Germinal center (tissue), 1 donor: ENCODE measurements around the gene TACR1.
A peak's percentile ranks its signal among the peaks of the same experiment; 100 is the strongest.
"Not testable (repeated sequence)": the region's sequence is repeated elsewhere in the genome, so short reads cannot be mapped to it uniquely, and the experiment has no call there.

Experiments
- DNase-seq: peaks from one replicate; pipeline ENCODE4 v3.0.0; 2012; ENCODE audit warnings: mixed read lengths, low spot score

TACR1 gene

DNA sequence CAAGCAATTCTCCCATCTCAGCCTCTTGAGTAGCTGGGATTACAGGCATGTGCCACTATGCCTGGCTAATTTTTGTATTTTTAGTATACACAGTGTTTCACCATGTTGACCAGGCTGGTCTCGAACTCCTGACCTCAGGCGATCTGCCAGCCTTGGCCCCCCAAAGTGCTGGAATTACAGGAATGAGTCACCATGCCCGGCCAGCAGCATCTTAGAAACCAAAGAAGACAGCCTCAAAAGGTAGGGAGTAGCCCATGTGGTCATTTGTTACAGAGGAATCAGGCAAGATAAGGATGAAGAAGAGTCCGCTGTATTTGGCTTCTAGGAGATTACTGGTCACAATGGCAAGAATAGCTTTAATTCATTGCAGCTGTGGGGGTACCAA is 53.1 kb downstream of the TACR1 start:
- not testable (repeated sequence) for DNase-seq

DNA sequence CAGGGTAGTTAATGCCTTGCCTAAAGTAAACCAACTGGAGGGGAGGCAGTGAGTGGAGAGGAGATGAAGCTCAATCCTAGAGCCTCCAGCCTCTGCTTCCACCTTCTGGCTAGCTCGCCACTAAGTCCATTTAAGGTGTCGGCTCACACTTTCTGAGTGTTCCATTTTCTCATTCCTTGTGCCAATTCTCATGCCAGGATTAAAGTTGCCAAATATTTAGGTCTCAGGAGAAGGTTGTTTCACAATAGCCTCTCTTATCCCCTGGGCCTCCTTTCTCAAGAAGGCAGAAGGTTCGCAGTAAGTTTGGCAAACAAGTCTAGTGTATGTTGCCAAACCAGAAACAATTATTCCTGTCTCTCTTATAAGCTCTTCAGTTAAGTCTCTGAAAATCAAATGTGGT is 57.2 kb downstream of the TACR1 start:
- no peak for DNase-seq

DNA sequence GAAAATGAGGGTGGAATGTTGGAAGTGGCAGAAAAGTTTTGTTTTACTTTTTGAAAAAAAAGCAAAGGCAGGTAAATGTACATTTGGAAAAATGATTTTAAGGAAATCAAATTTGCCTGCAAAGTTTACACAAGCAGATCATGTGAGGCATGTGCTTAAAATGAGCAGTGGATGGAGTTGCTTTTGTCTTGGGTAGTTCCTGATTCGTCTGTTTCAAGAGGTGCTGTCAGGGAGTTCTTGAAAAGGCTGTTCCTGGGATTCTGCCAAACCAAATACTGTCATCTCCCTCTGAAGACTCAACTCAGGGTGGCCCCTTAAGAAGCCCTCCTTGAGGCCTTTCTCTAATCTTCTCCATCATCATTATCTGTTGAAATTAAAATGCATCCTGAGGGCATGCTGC is 59.0 kb downstream of the TACR1 start:
- DNase-seq, result no peak

DNA sequence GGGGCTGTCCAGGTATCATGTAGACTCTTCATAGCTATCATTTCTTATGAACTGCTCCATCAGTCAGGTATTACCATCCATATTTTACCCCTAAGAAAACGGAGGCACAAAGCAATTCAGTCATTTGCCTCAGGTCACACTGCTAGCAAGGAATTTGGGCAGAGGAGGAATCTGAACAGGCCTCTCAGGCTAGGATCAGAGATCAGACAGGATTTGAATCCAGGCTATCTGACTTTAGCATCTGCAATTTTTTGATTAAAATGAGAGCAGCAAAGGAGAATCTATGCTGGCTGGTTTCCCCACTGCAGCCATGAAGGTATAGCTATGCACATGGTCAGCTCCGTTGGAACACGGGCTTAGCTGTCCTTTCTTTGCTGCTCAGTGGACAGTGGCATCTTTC is 60.1 kb downstream of the TACR1 start:
- DNase-seq, result no peak

DNA sequence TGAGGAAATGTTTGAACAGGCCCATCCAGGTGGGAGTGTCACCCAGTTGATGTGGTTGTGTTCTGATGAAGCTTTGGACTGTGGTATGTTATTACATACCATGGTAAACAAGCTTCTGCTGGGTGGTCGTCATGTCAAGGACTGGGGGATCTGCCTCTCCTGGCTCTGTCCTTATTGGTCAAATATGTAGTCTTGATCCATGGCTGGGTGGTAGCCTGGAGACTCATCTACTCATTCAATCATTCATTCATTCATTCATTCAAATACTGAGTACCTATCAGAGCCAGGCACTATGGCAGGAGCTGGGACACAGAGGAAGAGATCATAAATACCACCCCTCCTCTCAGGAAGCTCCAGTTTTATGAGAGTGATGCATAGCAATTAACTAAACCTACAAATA is 60.8 kb downstream of the TACR1 start:
- DNase-seq, result no peak

DNA sequence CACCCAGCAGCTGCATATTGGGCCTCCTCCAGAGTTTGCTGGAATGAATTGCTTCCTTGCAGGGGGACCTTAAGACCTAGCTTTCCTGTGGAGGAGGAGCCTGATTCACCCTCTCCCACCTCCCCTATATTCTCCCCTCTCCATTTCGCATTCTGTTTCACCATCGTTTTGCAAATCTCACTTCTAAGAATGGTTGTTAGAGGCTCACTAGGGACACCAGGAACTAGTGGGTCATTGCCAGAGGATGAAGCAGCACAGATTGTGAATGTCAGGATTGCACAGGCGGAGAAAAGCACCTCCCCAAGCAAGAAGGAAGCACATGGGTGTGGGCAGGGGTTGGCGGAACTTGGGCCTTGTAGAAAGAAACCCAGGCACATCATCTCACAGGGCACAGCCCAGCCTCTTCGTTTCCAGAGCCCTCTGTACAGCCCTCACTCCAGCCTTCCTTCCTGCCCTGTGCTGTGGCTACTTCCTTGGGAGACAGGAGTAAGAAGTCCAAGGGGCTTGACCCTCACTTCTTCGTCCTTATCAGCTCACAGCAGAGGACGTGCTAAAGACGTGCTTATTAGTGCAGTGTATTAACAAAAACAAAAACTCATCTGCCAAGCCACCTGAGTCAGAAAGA is 63.4 kb downstream of the TACR1 start:
- no peak for DNase-seq

DNA sequence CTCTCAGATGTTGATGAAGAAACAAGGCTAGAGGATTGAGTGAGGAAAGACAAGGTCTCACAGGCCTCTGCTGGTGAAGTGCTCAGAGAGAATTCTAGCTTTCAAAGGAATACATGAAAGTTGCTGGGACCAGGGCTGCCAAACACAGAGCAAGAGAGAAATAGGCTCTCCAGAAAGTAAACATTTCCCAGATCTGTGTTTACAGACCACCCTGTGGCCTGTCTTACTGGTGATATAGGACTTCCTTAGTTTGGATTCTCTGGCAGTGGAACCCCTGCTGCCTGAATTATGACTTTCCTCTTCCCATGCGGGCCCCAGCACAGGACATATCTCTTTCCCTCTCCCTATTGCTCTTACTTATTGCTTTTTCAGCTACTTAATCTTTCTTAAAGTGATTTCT is 64.5 kb downstream of the TACR1 start:
- no peak for DNase-seq

DNA sequence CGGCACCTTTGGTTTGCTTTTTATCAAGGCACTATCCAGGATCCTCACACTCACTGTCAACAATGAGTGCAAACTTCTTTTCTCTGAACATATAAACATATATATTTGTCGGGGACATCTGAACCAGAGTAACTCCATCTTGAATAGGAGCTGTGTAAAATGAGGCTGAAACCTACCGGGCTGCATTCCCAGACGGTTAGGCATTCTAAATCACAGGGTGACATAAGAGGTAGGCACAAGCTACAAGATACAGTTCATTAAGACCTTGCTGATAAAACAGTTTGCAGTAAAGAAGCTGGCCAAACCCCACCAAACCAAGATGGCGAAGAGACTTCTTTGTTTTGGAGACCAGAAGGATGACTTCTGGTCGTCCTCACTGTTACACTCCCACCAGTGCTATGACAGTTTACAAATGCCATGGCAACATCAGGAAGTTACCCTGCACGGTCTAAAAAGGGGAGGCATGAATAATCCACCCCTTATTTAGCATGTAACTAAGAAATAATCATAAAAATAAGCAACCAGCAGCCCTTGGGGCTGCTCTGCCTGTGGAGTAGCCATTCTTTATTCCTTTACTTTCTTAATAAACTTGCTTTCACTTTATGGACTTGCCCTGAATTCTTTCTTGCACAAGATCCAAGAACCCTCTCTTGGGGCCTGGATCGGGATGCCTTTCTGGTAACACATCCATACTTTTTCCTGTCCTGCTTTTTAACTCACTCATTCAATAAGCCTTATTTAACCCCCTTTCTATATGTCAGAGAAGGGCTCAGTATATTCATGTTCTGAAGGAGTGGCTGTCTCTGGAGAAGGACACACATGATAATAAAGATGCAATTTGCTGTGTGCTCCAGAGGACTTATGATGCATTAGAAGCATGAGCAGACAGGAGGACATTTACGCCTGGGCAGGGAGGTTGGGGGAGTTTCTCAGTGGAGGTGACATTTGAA is 65.4 kb downstream of the TACR1 start:
- no peak for DNase-seq

DNA sequence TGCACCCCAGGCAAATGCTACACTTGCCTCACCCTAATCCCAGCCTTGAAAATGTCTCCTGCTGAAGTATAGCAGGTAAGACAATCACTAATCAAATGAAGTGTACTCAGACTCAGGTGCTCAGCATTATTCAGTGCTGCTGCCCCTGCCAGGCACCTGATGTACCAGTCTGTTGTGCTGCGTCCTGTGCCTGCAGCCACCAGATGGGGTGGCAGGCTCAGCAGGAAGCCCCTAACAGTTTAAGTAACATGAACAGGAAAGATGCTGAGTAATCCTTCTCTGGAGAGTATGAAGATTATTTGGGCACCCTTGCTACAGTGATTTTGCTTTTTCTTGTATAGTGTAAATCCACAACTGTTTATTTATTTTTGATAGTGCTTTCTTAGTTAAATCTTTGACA is 69.1 kb downstream of the TACR1 start:
- DNase-seq, result no peak

DNA sequence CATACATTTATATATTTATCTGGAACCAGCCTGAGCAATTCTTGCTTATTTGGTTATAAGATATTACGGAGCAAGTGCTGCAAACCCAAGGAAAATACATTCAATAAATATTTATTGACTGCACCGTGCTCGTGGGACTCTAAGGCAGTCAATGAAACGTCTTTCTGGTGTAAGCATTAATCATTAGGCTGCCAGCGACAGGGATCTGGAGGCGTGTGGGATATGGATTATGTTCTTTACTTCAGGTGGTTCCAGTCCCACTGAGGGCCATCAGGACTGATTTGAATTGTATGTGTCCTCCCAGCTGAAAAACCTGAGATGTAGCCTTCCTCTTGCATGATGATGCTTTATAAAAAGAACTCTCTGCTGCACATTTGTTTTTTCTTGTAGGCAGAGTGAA is 75.4 kb downstream of the TACR1 start:
- no peak for DNase-seq

DNA sequence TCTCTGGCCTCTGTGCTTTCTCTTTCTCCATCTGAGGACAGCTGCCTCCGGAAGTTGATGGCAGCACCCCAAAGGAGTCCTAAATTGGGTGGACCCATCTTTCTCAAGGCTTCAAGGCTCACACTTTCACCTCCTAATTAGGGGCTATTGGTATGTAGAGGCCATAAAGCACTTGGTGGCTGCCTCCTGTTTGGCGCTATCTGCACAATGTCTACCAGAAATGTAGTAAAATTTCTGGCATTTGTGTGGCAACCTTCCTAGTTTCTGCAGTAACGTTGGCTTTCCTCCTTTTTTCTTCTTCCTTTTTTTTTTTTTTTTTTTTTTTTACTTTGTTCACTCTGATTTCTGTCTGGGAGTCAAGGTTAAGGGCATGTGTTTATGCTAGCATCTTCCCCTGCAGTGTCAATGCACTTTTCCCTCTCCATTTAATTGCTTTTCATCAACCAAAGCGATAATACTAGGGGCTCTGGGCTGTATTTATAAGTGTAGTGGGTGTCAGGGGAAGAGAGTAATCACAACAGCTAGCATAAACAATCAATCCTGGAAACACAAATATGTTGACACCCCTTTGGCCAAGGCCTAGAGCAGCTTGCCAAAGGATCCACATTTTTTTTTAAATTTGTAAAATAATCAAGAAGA is 86.0 kb downstream of the TACR1 start:
- no peak for DNase-seq

DNA sequence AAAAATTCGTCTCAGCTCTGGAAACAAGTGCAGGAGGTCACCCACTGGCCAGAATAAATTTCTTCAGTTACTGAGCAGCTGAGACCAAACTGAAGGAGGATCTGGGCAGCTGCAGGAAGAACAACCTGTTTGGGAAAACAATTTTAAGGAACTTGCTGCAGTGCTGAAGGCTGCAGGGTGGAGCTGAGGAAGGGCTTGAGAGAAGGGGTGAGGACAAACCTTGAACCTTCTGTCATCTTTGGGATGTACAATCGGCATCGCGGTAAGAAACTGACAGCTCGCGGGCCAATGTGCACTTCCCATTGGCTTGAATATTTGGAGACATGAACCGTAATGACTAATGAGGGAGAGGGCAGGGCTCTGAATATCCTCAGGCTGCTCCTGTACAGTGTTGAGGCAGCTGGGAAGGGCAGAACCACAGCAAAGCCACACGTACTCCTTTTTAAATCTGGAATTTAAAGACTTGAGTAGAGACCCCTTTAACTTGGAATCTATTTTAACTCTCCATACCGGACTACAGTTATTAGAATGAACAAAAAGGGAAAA is 90.3 kb downstream of the TACR1 start:
- DNase-seq, result no peak

DNA sequence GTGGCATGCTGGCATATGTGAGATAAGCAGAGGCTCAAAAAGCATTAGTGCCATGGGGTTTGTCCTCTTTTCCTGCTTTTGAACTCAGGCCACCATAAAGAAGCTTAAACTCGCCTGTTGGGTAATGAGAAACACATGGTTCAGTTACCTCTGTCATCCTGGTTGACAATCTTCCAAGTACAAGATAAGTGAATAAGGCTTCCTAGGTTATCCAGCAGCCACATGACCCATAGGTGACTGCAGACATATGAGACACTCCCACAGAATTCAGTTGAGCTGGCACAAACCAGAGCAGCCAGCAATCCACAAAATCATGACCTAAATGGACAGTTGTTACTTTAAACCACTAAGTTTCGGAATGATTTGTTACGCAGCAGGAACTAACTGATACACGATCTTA is 97.3 kb downstream of the TACR1 start:
- no peak for DNase-seq

DNA sequence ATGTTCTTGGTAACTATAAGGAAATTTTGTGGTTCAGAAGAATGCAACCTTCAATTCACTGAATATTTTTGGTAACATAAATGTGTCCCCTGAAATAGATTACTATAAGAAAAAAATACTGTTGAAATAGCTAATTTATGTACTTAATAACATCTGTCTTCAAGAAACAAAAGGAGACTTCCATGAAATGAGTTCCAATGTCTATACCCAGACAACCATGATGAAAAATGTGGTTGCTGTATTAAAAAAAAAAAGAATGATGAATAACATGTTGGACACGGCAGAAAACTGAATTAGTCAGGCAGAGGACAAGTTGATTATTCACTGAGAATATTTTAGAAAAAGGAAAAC is 98.5 kb downstream of the TACR1 start:
- no peak for DNase-seq

DNA sequence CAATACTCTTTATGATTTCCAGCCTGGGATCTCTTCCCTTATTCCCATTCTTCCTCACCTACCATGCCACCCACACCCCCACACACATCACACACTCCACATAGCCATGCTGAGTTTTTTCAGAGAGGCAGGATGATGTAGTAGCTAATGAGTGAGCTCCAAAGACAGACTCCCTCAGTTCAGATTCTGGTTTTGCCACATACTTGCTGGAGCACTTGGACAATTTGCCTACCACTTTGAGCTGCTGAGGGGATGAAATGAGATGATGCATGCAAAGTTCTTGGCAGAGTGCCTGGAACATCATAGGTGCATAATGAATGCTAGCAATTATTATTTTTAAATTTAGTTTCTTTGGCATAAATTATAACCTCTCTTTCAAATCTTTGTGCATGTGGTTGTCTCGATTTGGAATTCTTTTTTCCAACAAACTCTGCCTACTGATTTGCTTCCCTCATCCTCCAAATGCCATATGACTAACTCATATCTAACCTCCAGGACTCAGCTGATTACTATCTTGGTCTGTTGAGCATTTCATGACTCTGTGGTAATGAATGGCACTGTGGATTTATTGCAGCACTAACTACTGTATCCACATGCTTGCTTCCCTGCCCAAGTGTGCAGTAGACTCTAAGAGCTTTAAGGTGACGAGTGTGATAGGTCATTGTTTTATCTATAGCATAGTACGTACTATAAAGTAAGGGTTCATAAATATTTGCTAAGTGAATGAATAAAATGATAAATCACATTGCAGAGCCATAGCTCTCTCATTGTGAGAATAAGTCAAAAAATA is 99.1 kb downstream of the TACR1 start:
- no peak for DNase-seq

DNA sequence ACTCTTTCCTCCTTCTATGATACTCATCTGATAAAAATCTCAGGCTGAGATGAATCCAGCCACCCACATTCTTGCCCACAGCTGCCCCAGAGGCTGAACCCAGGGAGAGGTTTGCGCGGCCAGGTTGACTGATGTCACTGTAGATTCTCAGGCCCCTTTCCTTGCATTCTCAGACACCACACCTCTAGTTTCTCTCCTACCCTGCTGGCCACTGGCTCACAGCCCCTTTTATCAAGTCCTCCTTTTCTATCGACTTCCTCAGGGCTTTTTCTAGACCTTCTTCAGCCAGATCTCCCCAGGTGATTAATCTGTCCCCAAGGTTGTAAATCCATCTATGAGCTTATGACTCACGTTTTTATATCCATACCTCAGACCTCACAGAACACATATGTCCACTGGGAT is 99.8 kb downstream of the TACR1 start:
- DNase-seq, result no peak

DNA sequence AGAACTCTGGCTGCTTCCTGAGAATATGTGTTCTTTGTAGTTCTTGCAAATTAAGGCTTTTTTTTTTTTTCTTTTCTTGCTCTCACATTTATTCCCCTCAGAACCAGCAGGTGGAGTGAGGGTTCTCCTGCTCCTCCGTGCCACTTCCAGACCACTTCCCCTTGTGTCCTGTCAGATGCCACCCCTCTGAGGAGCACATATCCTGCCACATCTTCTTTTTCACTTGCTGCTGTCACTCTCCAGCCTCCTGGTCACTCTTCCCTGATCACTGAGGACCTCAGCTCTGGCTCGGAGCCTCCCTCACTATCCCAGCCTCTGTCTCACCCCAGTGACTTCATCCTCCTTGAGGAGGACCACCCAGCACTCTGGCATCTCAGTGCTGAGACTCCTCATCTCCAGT is 100.5 kb downstream of the TACR1 start:
- peak; percentile 8 for DNase-seq

DNA sequence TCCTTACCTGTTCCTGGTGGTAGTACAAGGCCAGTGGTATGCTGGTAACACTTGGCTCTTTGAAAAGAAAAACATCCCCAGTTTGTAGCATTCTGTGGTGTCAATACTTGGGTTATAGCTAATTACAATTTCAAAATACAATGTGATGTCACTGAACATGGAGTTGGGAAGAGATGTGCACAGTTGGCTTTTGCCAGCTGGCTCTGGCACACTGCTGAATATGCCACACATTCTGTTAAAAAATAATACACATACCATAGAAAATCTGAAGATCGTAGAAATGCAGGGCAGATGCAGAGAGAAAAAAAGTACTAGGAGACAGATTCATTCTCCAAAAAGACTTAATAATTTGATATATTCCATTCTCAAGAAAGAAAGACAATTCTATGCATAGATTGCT is 101.5 kb downstream of the TACR1 start:
- no peak for DNase-seq

DNA sequence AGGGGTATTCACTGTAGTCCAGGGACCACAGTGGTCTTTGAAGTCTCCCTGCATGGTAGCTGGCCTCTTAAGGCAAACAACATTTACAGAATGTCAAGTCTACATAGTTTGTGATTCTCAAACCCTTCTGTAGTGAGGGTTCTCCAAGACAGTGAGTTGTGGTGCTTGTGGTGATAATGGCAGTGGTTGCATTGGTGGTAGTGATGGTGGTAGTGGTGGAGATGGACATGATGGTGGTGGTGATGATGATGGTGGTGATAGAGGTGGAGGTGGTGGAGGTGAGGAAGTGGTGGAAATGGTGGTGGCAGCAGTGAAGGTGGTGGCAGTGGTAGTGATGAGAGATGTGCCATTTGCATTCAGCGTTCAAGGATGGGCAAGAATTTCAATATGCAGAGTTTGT is 104.9 kb downstream of the TACR1 start:
- no peak for DNase-seq

DNA sequence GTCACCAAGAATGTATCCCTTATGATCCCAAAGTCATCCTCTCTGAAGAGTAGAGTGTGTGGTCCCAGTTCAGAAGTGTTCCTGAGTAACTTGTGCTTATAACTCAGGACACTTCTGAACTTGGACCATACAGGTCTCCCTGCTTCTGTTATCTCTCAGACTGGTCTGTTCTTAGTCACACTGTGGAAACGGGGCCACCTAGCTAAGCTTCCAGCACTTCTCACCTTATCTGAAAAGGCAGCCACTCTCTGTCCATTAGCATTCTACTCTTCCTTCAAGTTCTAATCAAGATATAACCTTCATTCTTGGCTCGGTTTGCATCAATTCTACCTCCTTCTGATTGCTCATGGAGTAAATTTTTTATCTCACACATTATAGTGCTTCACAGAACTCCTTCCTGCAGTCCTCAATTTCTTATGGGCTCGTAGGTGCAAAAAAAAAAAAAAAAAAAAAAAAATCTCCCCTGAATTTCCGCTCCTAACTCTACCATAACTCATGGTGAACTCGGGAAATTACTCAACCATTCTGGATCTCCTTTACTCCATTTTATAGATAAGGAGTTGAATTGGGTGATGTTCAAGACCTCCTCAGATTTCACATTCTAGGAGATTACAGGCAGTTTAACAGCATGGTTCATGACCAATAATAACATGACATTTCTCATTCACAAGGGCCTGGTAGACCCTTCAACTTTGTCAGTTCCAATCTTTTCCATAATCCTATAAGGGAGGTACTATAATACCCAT is 108.4 kb downstream of the TACR1 start:
- no peak for DNase-seq

DNA sequence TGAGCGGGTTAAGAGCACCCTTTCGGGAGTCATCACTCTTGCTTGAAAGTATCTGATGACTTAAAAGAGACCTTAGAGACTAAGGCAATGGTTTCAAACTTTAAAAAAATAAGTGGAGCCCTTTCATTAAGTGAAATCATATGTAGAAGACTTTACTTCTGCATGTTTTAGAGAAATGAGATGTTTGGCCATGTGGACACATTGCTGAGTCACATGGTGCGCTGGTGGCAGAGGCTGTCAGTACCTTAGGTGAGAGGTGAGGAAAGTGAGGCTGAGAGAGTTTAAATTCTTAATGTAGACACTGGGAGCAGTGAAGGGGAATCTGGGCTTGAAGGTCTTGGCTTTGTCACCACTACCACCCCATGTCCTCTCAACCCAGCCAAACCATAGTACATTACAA is 109.8 kb downstream of the TACR1 start:
- DNase-seq, result no peak

DNA sequence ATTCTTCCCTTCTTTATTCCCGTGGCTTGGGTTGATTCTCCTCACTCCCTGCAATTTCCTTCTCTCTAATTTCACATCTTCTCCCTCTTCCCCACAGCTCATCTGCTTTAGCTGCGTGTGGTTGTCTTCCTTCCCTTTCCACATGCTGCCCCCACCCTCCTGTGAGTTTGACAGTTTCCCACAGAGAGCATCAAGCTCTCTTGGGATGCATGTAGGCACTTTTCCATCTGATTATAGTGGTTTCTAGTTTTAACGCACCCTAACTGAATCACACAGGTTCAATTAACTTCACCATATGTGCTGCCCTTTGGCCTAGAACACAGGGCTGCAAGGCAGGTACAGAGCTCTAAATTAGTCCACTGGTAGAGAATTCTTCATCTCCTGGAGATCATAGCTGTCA is 110.5 kb downstream of the TACR1 start:
- DNase-seq, result no peak
